Left colon (tissue), 2 donors: ENCODE results near the gene KDM4B. TPM values are rescaled to one million over a fixed set of nuclear protein-coding genes. Genes with fewer than 3 reads are reported as not detected.
"Not testable (repeated sequence)": the region's sequence is repeated elsewhere in the genome, so short reads cannot be mapped to it uniquely, and the experiment has no call there.

Experiments
- ATAC-seq: fragments of 200-7000 bp; cut with Tn5 transposase; one replicate; pipeline ENCODE4 v1.9.1; 2020; ENCODE audit warnings: mild to moderate bottlenecking, moderate library complexity
- DNase-seq, 2 donors: peaks; one replicate each; pipeline ENCODE4 v3.0.0-alpha.2; 2020
- intact Hi-C, 2 donors: fragments of 100-400 bp; cut with DNase I in 1 of 2; cut with micrococcal nuclease in 1 of 2; formaldehyde crosslinking; loops; one replicate each; pipeline versions ENCODE4 v1.11.2 to v1.14.0; 2022; cut with DNase I, micrococcal nuclease
- microRNA-seq, 2 donors: library from miRNA; unstranded; fragments of <30 nt; microRNA quantifications; one replicate each; pipeline versions ENCODE4 v1.1.0 to v1.2.0, GENCODE V29; 2020
- total RNA-seq, 2 donors: library from RNA; stranded (reverse); fragmentation: NEBNext Ultra II Directional; extraction: Animal tissue kit (Norgen Biotek cat#: 25700); gene quantifications; one replicate each; pipeline ENCODE4 v1.2.1, GENCODE V29; 2021
- donor health status: DM: no; HTN: no; CAD: no.
- donor health status: DM: yes; HTN: yes; CAD: no.

Gene KDM4B
- total RNA-seq, 2 donors from 2014 or later: 43.9 to 46.2 TPM

DNA sequence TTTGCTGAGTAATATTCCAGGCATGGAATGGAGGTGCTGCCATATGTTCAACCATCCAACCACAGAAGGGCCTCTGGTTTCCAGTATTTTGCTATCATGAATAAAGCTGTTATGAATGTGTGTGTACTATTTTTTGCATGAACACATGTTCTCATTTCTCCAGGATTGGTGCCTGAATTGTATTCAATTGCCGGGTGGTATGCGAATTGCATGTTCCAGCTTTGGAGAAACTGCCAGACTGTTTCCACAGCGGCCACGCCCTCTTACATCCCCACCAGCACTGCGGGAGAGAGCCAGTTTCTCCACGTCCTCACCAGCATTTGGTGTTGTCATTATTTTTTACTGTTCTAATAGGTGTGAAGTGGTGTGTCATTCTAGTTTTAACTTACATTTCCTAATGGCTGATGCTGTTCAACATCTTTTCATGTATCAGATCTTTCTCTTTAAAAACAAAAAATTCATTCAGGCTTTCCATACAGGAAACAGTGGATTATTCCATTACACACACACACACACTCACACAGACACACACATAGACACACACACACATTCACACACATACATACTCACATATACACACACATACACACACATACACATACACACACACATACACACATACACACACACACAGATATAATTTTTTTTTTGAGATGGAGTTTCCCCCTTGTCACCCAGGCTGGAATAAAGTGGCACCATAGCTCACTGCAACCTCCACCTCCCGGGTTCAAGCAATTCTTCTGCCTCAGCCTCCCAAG is 217.6 kb downstream of the KDM4B start:
- intact Hi-C loops: no loop called here
- DNase-seq: no peak
- no peak for ATAC-seq

DNA sequence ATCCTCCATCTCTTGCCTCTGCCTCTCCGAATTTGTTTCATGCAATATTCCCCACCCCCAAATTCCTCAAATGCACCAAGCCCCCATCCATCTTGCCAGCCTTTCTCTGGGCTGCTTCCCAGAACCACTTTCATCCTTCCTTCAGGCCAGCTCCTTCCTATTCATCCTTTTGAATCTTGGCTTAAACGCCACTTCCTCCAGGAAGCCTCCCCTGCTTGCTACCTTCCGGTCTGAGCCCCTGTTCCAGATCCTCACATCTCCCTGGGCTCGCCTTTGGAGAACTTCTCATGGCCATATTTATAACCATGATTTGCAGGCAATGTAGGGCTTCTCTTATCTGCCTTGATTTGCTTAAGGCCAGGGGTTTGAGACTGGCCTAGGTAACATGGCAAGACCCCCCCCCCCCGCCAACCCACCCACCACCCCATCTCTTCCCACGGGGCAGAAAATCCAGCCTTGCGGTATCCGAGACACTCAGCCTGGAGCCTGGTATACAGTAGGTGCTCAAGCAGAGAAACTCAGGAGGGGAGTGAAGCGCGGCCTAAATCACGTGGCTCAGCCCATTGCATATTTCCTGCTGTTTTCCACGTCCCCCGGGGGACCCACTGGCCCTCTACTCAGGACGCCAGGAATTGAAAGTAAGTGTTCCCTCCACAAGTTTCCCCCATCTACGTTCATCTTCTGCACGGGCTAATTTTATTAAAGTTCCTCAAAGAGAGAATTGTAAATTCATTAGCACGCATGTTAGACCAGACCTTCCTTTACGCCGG is 219.8 kb downstream of the KDM4B start:
- no peak for ATAC-seq

DNA sequence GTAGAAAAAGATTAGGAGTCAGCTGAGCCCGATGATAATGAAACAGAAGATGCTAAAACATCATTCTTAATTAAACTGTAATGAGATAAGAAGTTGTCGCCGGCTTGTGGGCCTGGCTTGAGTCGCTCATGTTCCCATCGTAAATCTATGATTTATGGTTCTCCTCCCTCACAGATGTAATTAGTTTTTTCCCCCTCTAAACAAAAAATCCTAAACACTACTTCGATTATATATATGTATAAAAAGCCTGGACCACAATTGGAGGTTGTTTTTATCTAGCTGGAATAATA is 220.3 kb downstream of the KDM4B start:
- intact Hi-C loops: no loop called here
- ATAC-seq (no peak), DNase-seq (no peak)

More for the DNA sequence above, 219.8 kb downstream of the KDM4B start:
- intact Hi-C loops: no loop called here
- no peak for DNase-seq

DNA sequence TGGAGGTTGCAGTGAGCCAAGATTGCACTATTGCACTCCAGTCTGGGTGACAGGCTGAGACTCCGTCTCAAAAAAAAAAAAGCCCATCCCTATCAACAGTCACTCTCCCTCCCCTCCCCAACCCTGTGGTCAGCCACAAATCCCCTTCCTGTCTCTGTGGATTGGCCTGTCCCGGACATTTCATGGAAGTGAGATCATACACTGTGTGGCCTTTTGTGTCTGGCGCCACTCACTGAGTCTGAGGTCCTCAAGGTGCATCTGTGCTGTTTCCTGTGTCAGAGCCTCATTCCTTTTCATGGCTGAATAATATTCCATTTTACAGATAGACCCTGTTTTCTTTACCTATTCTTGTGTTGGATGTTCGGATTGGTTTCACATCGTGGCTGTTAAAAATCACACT is 222.2 kb downstream of the KDM4B start:
- DNase-seq (no peak), ATAC-seq (no peak)
- intact Hi-C loops: no loop called here

DNA sequence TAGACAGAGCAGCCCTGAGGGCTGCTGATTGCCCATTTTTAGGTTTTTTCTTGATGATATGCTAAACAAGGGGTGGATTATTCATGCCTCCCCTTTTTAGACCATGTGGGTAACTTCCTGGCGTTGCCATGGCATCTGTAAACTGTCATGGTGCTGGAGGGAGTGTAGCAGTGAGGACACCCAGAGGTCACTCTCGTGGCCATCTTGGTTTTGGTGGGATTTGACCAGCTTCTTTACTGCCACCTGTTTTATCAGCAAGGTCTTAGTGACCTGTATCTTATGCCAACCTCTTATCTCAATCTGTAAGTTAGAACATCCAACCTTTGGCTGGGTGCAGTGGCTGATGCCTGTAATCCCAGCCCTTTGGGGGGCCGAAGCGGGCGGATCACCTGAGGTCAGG is 223.7 kb downstream of the KDM4B start:
- ATAC-seq (no peak), DNase-seq (no peak)
- intact Hi-C loops: no loop called here

DNA sequence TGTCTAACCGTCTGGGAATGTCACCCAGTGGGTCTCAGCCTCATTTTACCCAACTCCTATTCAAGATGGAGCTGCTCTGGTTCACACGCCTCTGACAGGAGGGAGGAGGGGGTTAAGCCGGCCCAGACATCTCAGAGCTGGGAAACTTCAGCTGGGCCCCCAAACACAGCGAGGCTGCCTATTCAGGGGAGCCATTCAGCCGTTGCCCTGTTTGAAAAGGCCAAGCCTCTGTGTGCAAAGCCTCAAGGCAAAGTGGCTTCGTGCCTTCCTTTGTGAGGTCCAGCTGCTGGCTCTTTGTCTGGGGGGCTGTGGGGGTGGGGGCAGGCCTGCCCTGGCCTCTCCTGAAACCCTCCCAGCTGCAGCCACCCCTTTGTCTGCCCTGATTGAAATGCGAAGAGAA is 224.3 kb downstream of the KDM4B start:
- intact Hi-C loops: no loop called here
- ATAC-seq (no peak), DNase-seq (no peak)

DNA sequence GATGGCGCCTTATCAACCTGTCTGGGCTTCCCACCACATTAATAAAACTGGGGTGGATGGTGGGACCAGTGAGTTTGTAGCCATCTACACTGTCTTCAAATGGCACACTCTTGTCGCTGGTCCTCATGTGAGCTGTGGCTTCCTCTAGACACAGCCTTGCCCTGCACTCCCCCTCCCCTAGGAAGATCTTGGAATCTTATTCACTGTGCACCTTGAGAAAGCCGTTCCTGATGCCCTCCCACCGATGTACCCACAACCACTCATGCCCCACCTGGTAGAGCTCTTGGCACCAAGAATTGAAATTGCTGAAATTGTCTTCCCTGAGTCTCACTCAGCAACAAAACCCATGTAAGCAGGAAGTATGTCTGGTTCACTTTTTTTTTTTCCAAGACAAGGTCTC is 225.7 kb downstream of the KDM4B start:
- intact Hi-C loops: no loop called here
- DNase-seq (no peak), ATAC-seq (no peak)

DNA sequence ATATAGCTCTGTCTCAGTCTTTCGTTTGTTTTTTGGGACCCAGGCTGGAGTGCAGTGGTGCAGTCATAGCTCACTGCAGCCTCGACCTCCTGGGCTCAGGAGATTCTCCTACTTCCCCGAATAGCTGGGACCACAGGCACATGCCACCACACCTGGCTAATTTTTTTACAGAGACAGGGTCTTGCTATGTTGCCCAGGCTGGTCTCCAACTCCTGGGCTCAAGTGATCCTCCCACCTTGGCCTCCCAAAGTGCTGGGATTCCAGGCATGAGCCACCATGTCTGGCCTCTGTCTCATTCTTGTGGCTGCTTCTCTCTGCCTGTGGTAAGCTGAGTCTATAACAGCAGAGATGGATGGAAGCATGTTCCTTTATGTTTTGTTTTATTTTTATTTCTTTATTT is 226.7 kb downstream of the KDM4B start:
- ATAC-seq, DNase-seq, intact Hi-C loops: not testable (repeated sequence)

DNA sequence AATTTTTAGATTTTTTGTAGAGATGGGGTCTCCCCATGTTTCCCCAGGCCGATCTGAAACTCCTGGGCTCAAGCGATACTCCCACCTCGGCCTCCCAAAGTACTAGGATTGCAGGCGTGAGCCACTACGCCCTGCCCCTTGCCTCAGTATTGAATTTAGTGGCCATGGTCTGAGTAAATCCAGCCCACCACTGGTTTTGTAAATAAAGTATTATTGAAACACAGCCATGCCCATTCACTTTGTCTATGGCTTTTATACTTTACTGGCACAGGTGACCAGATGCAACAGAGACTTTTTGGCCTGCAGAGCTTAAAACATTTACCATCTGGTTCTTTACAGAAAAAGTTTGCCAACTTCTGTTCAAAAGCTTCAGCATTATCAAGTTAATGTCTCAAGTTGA is 227.9 kb downstream of the KDM4B start:
- ATAC-seq (no peak), DNase-seq (no peak)
- intact Hi-C loops: no loop called here

DNA sequence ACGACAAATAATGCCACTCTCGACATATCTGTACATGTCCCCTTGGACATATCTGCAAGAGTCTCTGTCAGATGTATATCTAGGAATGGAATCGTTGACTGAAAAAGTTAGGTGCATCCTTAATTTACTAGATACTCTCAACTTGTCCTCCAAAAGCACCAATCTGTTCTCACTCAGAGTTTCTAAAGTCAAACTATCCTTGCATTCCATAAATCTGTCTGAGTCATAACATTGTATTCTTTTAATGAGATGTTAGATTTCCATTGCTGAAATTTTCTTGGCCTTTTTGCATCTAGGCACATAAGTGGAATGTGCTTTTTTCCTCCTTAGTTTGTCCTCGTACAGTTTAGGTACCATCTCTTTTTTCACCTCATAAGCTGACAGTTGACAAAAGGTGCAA is 231.9 kb downstream of the KDM4B start:
- ATAC-seq (no peak), DNase-seq (no peak)
- intact Hi-C loops: no loop called here

DNA sequence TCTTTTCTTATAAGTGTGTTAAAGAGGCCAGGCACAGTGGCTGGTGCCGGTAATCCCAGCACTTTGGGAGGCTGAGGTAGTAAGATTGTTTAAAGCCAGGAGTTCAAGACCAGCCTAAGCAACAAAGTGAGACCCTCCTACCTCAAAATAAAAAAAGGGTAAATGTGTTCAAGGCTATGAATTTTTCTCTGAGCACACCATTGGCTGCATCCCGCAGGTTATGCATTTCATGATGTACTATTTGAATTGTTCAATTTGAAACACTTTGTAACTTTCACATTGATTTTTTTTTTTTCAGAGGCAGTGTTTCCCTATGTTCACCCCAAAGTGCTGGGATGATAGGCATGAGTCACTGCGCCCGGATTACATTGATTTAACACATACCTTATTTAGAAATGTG is 233.6 kb downstream of the KDM4B start:
- intact Hi-C loops: no loop called here
- ATAC-seq (no peak), DNase-seq (no peak)

Small RNA genes within 50 kb of the gene (microRNA-seq; reads per million reads assigned to microRNA genes)
- 0 reads per million in 2 donors for gene MIR4747

Other genes with a start within 250 kb of the KDM4B start
- gene DPP9, start 245.3 kb upstream of the KDM4B start, total RNA-seq: 10 to 100 TPM; 59.9 to 72.8 TPM
- 10 to 100 TPM; 10.9 to 11.2 TPM for gene FEM1A, start 177.4 kb upstream of the KDM4B start, total RNA-seq
- 10 to 100 TPM; 22.4 to 40.5 TPM for gene TICAM1, start 137.4 kb upstream of the KDM4B start, total RNA-seq
- gene PLIN3, start 101.4 kb upstream of the KDM4B start, total RNA-seq: 100 to 1,000 TPM; 121 to 152 TPM
- under 1 TPM; 0.21 to 0.42 TPM for gene ARRDC5, start 66.2 kb upstream of the KDM4B start, total RNA-seq
- gene UHRF1, start 59.6 kb upstream of the KDM4B start, total RNA-seq: 10 to 100 TPM in 1 of 2 donors, 1 to 10 TPM in 1; 4.2 to 10.0 TPM